Caki2 (cell line): Measurements from ENCODE around the gene CDIPT. TPM values are rescaled to one million over a fixed set of nuclear protein-coding genes. Genes with fewer than 3 reads are reported as not detected.
"Not testable (repeated sequence)": the region's sequence is repeated elsewhere in the genome, so short reads cannot be mapped to it uniquely, and the experiment has no call there.

Experiments
- DNase-seq: peaks from one replicate; pipeline ENCODE4 v3.0.0-alpha.2; 2015; ENCODE audit warnings: low read depth
- in situ Hi-C: cut with HindIII; loops from 2 replicates; pipeline ENCODE4 v1.10.0; 2016; ENCODE audit warnings: low sequenced_read_pairs, low pct_unique_long_range_greater_than_20kb, mixed read lengths
- total RNA-seq: library from RNA; depleted of rRNA; stranded (reverse); fragments of >200 nt; shearing (Covaris generic); gene quantifications from 2 replicates; pipeline ENCODE4 v1.2.3, GENCODE V29; 2014; ENCODE audit warnings: low replicate concordance

Gene CDIPT
- total RNA-seq, 1 experiment from 2014 or later = 130 TPM

DNA sequence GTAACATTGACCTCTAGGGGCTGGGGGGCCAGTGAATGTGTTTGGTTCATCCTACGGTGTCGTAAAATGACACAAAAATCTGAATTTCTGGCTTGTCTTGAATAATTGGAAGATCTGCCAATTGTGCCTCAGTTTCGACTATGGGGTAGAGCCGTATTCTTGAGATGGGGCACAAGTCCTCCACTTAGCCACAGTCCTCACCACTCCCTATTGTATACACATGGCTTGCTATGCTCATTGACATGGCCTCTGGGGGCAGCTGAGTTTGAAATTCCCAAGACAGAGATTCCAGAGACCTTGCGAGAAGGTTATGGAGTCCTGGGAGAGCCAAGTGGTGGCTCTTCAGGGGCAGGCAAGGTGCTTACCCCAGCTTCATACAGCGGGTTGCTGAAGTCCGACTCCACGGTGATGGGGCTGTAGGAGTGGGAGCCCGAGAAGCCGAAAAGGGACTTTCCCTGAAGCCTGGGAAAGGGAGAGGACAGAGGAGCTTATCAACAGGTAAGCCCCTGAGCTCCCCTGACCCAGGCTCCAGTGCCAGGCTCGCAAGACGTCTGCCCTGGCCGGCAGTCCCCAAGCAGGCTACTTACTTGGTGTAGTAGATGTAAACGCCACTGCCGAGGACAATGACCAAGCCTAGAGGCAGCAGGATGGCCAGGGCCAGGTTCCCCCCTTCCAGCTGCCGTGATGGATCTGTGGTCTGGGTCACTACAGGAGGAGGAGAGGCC lies 9.0 kb upstream of the CDIPT start:
- in situ Hi-C loops = no loop called here
- no peak for DNase-seq

DNA sequence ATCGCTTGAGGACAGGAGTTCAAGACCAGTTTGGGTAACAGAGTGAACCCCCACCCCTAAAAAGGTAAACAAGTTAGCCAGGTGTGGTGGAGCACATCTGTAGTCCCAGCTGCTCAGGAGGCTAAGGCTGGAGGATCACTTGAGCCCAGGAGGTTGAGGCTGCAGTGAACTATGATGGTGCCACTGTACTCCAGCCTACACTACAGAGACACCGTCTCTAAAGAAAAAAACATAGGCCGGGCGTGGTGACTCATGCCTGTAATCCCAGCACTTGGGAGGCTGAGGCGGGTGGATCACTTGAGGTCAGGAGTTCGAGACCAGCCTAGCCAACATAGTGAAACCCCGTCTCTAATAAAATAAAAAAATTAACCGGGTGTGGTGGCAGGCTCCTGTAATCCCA lies 6.0 kb upstream of the CDIPT start:
- in situ Hi-C loops, DNase-seq: not testable (repeated sequence)

GRCh38 chr16:29868396-29869009 lies 5.5 kb upstream of the CDIPT start:
- no peak for DNase-seq
- in situ Hi-C loops = no loop called here

- in situ Hi-C loops = no loop called here
- no peak for DNase-seq
Observed at GRCh38 chr16:29864205-29864604, 1.2 kb upstream of the CDIPT start.

DNA sequence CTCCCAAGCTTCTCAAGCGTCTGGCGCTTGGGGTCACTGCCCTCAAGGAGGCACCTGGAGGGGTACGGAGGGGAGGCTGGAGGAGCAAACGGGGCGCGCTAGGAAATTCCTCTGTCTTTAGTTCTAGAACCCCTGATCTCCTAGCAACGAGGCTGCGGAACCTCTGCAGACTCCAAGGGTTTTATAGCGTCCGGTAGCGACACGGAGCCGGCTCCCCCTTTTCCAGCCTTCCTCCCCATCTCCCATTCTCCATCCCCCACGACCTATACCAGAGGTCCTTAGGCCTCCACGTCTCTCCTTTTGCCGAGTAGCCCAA lies 601 bp upstream of the CDIPT start:
- in situ Hi-C loops = no loop called here

GRCh38 chr16:29862383-29862883 lies 593 bp downstream of the CDIPT start:
- peak; percentile 55 for DNase-seq
- in situ Hi-C loops = no loop called here

More for the DNA sequence above, 601 bp upstream of the CDIPT start:
- DNase-seq = no peak

DNA sequence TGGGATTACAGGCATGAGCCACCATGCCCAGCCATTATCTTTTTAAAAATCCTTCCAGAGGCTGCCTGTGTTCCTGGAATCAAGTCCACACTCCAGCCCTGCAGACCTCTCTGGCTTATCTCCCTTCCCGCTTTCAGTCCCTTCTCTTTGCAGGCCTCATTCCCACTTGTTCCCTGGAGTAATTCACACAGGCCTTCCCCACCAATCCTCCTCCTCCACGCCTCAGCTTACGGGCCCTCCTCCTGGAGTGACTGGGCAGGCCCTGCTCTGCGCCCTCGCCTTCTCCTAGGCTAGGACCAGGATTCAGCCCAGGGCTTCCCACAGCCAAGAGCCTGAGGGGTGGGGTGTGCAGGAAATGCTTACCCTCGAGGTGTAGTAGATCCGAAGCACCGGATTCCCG lies 2.8 kb downstream of the CDIPT start:
- no peak for DNase-seq
- in situ Hi-C loops = no loop called here

DNA sequence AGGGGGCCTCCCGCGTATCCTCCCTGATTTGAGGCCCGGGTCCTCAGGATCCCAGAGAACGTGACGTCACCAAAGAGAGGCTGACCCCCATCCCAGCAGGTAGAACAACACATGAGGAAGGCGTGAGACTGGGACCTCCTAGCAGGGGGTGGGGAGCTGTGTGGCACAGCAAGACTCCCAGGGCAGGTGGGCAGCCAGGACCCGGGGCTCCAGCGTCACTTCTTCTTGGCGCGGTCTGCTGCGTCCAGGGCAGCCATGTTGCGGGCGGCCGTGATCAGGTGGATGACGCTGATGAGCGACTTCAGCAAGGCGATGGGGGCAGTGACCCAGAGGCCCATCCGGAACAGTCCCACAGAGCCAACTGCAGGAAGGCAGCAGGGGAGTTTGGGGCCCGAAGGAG lies 4.1 kb downstream of the CDIPT start:
- no peak for DNase-seq
- in situ Hi-C loops = no loop called here

DNA sequence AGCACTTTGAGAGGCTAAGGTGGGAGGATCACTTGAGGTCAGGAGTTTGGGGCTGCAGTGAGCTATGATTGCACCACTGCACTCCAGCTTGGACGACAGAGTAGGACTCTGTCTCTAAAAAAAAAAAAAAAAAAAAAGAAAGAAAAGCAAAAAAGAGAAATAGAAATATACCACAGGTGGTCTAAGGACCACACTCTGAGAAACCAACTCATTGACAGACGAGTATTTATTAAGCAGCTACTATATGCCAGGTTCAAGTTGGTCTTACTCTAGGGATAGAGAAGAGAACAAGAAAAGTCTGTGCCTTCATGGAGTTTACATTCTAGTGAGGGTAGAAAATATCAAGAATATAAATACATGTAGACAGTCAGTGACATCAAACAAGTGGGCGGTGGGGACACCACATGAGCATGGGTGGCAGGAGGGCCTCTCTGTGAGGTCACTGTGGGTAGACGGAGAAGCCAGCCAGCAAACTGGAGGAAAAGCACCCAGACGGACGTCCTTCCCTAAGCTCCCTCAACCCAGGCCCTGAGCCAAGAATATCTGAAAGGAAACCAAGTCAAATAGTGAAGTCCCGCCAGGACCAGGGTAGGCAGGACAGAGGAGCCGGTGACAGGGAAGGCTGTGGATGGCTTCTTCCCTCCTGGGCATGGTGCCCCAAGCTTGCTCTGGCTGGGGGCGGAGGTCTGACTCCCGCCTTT lies 4.7 kb downstream of the CDIPT start:
- in situ Hi-C loops = no loop called here
- no peak for DNase-seq

- in situ Hi-C loops = no loop called here
- no peak for DNase-seq
Observed at GRCh38 chr16:29857133-29857760, 5.8 kb downstream of the CDIPT start.

DNA sequence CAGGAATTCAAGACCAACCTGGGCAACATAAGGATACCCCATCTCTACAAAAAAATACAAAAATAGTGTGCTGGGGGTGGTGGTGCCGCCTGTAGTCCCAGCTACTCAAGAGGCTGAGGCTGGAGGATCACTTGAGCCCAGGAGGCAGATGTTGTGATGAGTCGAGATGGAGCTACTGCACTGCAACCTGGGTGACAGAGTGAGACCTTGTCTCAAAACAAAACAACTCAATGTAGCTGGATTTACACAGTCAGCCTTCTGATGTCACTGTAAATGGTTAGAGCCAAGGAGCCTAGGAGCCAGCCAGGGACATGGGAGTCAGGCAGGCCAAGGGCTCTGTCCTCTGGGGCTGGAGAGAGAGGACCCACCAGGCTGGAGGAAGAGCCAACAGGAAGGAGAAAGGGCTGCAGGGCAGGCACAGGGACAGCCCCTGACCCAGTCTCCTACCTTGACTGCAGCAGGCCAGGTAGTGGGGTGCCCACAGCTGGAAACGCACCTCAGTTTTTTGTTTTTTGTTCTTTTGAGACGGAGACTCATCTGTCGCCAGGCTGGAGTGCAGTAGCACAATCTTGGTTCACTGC lies 8.4 kb downstream of the CDIPT start:
- no peak for DNase-seq
- in situ Hi-C loops = no loop called here

GRCh38 chr16:29852654-29853053 lies 10.4 kb downstream of the CDIPT start:
- in situ Hi-C loops = no loop called here
- no peak for DNase-seq

DNA sequence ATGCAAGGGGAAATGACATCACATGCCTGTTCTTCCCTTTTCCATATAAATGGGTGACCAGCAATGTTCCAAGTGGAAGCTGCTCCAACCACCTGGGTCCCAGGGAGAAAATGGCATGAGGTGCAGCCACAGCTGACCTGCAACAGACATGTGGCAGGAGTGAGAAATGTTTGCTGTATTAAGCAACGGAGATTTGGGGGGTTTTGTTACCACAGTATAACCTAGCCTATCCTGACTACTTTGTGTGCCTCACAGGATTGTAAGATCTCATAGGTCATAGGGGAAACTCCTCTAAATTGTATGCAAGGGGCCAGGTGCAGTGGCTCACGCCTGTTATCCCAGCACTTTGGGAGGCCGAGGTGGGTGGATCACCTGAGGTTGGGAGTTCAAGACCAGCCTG lies 12.0 kb downstream of the CDIPT start:
- no peak for DNase-seq
- in situ Hi-C loops = no loop called here

DNA sequence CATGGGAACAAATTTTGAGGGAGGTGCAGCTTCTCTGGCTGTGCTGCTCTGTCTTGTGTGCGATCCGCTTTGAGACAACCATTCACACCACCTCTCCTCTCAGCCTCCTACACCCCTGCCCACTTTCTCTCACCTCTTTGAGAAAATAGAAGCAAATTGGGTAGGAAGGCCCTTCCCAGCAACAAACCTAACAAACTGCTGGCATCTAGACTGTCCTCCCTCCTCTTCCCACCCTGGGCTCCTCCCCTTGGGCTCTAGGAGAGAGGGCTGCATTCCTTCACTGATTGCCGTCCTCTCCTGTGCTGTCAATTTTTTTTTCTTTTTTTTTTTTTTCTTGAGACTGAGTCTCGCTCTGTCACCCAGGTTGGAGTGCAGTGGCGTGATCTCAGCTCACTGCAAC lies 13.5 kb downstream of the CDIPT start:
- DNase-seq = peak; percentile 72
- in situ Hi-C loops = no loop called here

DNA sequence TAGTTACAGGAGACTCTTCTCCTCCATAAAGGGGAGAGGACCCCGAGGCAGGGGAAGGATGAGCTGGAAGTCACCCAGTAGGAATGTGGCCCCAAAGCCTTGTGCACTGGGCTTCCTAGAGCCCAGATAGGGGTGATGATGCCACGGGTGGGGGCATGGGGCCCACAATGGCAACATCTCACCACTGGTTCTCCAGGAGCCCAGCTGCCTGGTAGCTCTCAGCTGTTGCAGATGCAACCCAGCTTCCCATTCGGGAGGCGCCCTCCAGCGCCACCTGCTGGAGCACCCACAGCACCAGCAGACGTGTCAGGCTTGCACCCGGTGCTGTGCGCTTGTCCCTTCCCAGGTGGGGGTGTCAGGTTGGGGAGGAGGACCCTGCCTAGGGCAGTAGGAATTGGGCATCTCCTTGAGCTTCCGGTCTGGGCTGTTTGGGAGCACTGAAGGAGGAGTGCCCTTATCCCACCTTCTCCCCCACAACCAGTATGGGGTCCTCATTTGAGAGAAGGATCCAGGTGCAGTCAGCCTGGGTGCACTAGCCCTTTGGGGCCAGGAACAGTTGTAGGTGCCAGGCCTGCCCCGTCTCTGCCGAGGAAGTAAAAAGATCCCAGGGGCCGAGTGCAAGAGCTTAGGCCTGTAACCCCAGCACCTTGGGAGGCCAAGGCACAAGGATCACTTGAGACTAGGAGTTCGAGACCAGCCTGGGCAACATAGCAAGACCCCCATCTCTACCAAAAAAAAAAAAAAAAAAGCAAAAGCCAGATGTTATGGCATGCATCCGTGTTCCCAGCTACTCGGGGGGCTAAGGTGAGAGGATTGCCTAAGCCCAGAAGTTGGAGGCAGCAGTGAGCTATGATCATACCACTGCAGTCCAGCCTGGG lies 14.4 kb downstream of the CDIPT start:
- in situ Hi-C loops = no loop called here
- peak; percentile 46 for DNase-seq

DNA sequence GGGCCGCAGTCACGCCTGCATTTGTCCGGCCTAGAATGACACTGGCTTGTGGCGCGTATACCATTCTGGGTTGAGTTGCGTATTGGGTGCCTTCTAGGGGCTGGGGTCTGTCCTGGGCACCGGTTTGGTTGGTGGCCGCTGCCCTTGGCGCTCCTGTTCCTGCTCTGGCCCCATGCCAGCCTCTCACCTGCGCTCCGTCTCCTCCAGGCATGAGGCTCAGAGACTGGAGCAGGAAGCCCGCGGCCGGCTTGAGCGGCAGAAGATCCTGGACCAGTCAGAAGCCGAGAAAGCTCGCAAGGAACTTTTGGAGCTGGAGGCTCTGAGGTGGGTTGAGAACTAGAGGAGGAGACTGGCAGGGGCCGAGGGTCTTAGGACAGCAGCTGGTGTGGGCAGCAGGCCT lies 17.4 kb downstream of the CDIPT start:
- in situ Hi-C loops = no loop called here
- no peak for DNase-seq

GRCh38 chr16:29844575-29845331 lies 18.3 kb downstream of the CDIPT start:
- no peak for DNase-seq
- in situ Hi-C loops = no loop called here
